ENCODE results near the gene ZNF841. TPM values are rescaled to one million over a fixed set of nuclear protein-coding genes. Genes with fewer than 3 reads are reported as not detected.

Gene ZNF841
- total RNA-seq, 1 experiment from 2014 or later: 0.10 TPM

DNA sequence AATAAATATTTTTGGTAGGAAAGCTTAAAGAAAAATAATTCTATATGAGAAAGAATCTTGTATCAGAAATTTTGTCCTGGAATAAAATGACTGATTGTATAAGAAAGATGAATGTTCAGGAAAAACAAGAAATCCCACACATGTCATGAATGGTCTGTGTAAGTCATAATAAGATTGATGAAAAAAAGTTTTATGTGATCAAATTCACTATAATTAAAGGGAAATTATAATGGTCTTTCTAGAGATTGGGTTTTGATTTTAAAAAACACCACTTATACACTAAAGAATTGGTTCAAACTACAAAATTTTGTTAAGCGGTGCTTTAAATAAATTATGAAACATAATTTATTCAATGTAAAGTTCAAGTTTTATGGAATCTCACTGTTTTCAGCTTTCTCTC is 7.2 kb upstream of the ZNF841 start:
- H3K27me3 ChIP-seq (ENCODE audit: insufficient read depth, low read length): no peaks in the 10 kb centered on the region
- ChIA-PET CTCF (no interaction called here), RAD21 (ENCODE audit: low non-redundant PET in 1 of 2, low total read pairs in 2 of 2, uncharacterized antibody in 2 of 2, unreplicated experiment in 2 of 2) (no interaction called here), POLR2A (no interaction called here)
- no TSS peak for BruUV-seq (replicated peaks)
- TF ChIP-seq, protein P1, sequence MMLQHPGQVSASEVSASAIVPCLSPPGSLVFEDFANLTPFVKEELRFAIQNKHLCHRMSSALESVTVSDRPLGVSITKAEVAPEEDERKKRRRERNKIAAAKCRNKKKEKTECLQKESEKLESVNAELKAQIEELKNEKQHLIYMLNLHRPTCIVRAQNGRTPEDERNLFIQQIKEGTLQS (IDR thresholded peaks at IDR 0.05): no peak
- TF ChIP-seq SIN3A (IDR thresholded peaks at IDR 0.05; ENCODE audit: low read depth) (no peak), JUND (IDR thresholded peaks at IDR 0.05) (no peak), EZH2phosphoT487 (IDR thresholded peaks at IDR 0.05; ENCODE audit: borderline replicate concordance) (no peak), SP1 (IDR thresholded peaks at IDR 0.05; ENCODE audit: low read depth) (no peak), TCF7L2 (IDR thresholded peaks at IDR 0.05; ENCODE audit: borderline replicate concordance, extremely low read depth, insufficient read depth, insufficient read length) (no peak), EGR1 (IDR thresholded peaks at IDR 0.05; ENCODE audit: low read depth) (no peak), SRF (IDR thresholded peaks at IDR 0.05; ENCODE audit: low read depth) (no peak), ZFX (IDR thresholded peaks at IDR 0.05) (no peak), CEBPB (IDR thresholded peaks at IDR 0.05; ENCODE audit: low read depth) (no peak)
- TF ChIP-seq, protein P2, sequence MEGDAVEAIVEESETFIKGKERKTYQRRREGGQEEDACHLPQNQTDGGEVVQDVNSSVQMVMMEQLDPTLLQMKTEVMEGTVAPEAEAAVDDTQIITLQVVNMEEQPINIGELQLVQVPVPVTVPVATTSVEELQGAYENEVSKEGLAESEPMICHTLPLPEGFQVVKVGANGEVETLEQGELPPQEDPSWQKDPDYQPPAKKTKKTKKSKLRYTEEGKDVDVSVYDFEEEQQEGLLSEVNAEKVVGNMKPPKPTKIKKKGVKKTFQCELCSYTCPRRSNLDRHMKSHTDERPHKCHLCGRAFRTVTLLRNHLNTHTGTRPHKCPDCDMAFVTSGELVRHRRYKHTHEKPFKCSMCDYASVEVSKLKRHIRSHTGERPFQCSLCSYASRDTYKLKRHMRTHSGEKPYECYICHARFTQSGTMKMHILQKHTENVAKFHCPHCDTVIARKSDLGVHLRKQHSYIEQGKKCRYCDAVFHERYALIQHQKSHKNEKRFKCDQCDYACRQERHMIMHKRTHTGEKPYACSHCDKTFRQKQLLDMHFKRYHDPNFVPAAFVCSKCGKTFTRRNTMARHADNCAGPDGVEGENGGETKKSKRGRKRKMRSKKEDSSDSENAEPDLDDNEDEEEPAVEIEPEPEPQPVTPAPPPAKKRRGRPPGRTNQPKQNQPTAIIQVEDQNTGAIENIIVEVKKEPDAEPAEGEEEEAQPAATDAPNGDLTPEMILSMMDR (IDR thresholded peaks at IDR 0.05 in 2 of 3, conservative IDR thresholded peaks at IDR 0.05 in 1 of 3; ENCODE audit: borderline replicate concordance in 1 of 3, insufficient read depth in 1 of 3, low read depth in 2 of 3, low read length in 2 of 3): no peak
- TF ChIP-seq, protein P3, sequence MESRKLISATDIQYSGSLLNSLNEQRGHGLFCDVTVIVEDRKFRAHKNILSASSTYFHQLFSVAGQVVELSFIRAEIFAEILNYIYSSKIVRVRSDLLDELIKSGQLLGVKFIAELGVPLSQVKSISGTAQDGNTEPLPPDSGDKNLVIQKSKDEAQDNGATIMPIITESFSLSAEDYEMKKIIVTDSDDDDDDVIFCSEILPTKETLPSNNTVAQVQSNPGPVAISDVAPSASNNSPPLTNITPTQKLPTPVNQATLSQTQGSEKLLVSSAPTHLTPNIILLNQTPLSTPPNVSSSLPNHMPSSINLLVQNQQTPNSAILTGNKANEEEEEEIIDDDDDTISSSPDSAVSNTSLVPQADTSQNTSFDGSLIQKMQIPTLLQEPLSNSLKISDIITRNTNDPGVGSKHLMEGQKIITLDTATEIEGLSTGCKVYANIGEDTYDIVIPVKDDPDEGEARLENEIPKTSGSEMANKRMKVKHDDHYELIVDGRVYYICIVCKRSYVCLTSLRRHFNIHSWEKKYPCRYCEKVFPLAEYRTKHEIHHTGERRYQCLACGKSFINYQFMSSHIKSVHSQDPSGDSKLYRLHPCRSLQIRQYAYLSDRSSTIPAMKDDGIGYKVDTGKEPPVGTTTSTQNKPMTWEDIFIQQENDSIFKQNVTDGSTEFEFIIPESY (IDR thresholded peaks at IDR 0.05; ENCODE audit: extremely low read depth, insufficient replicate concordance, low read length): no peak
- TF ChIP-seq, protein P4, sequence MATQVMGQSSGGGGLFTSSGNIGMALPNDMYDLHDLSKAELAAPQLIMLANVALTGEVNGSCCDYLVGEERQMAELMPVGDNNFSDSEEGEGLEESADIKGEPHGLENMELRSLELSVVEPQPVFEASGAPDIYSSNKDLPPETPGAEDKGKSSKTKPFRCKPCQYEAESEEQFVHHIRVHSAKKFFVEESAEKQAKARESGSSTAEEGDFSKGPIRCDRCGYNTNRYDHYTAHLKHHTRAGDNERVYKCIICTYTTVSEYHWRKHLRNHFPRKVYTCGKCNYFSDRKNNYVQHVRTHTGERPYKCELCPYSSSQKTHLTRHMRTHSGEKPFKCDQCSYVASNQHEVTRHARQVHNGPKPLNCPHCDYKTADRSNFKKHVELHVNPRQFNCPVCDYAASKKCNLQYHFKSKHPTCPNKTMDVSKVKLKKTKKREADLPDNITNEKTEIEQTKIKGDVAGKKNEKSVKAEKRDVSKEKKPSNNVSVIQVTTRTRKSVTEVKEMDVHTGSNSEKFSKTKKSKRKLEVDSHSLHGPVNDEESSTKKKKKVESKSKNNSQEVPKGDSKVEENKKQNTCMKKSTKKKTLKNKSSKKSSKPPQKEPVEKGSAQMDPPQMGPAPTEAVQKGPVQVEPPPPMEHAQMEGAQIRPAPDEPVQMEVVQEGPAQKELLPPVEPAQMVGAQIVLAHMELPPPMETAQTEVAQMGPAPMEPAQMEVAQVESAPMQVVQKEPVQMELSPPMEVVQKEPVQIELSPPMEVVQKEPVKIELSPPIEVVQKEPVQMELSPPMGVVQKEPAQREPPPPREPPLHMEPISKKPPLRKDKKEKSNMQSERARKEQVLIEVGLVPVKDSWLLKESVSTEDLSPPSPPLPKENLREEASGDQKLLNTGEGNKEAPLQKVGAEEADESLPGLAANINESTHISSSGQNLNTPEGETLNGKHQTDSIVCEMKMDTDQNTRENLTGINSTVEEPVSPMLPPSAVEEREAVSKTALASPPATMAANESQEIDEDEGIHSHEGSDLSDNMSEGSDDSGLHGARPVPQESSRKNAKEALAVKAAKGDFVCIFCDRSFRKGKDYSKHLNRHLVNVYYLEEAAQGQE (IDR thresholded peaks at IDR 0.05; ENCODE audit: low read depth): no peak
- H3K9ac ChIP-seq (ENCODE audit: low read length): no peak overlapping the region
- DNase-seq (ENCODE audit: low read depth, low spot score): no peak
- no peak overlapping the region for H2AFZ ChIP-seq (ENCODE audit: low read depth, low read length, poor library complexity, severe bottlenecking)
- no peaks in the 10 kb centered on the region for H4K20me1 ChIP-seq (ENCODE audit: insufficient read depth)
- no peak for ATAC-seq
- H3K4me2 ChIP-seq (ENCODE audit: low read length): no peak overlapping the region
- H3K36me3 ChIP-seq (ENCODE audit: control insufficient read depth in 1 of 2, insufficient read depth in 2 of 2, low read length in 2 of 2): no peaks in the 10 kb centered on the region
- no peaks in the 10 kb centered on the region for H3K4me1 ChIP-seq (ENCODE audit: control insufficient read depth in 1 of 2, insufficient read depth in 2 of 2, low read length in 2 of 2)
- no peaks in the 10 kb centered on the region for H3K79me2 ChIP-seq (ENCODE audit: insufficient read depth, low read length)
- no peak overlapping the region for H3K4me3 ChIP-seq (replicated peaks in 1 of 2; ENCODE audit: low read depth in 1 of 2, low read length in 2 of 2)
- H3K9me3 ChIP-seq (ENCODE audit: control insufficient read depth in 1 of 2, insufficient read depth in 1 of 2, low read depth in 1 of 2, low read length in 2 of 2): peaks cover 0 to 10% of the 10 kb centered on the region in 2 experiments; a peak in 3 of 4 replicates
- intact Hi-C loops (cut with micrococcal nuclease): no loop called here
- H3K27ac ChIP-seq (ENCODE audit: low read depth, low read length): no peak overlapping the region
- no peaks in the 10 kb centered on the region for H3K9me2 ChIP-seq (ENCODE audit: insufficient read depth)
